Measurements from ENCODE around the gene NME7.
A peak's percentile ranks its signal among the peaks of the same experiment; 100 is the strongest.

NME7 gene

DNA sequence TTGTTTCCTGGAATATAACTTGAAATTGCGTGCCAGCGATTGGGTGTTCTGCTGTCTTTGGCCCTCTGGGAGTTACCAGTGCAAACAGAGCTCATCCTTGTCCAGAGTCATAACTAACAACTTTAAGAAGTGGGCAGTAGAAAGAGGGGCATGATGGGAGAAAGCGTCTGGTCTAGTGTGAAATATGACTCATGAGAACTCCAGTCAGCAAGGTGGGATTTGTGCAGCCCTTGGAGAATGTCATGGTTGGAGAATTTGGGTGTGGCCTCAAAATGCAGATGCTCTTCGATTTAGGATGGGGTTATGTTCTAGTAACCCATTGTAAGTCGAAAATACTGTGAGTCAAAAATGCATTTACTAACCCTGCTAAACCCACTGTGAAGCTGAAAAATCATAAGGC lies 248.2 kb downstream of the NME7 start:
- DNase-seq (ENCODE audit: low read depth): peak; percentile 53
- TF ChIP-seq, protein P1, sequence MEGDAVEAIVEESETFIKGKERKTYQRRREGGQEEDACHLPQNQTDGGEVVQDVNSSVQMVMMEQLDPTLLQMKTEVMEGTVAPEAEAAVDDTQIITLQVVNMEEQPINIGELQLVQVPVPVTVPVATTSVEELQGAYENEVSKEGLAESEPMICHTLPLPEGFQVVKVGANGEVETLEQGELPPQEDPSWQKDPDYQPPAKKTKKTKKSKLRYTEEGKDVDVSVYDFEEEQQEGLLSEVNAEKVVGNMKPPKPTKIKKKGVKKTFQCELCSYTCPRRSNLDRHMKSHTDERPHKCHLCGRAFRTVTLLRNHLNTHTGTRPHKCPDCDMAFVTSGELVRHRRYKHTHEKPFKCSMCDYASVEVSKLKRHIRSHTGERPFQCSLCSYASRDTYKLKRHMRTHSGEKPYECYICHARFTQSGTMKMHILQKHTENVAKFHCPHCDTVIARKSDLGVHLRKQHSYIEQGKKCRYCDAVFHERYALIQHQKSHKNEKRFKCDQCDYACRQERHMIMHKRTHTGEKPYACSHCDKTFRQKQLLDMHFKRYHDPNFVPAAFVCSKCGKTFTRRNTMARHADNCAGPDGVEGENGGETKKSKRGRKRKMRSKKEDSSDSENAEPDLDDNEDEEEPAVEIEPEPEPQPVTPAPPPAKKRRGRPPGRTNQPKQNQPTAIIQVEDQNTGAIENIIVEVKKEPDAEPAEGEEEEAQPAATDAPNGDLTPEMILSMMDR (IDR thresholded peaks at IDR 0.05; ENCODE audit: insufficient read depth, low read depth, low read length, missing control alignments): no peak
- H3K4me3 ChIP-seq (ENCODE audit: low read length): no peak overlapping the region

DNA sequence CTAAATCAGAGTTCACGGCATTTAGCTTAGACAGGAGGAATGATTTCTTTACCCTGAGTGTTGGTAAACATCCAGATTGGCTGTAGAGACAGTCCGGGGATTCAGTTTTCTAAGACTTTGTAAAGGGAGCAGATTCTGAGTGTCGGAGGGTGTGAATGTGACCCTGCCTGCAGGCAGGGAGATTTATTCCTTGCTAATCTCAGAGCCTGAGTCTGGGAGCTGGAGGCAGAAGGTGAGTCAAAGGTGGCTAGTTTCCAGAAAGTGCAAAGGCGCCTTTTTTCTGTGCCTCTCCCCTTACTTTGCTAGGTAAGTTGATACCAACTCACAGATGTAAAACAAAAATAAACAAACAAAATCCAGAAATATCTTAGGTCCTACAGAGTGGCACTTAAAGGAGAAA lies 249.4 kb downstream of the NME7 start:
- peak; percentile 39 for DNase-seq (ENCODE audit: low read depth)
- no peak overlapping the region for H3K4me3 ChIP-seq (ENCODE audit: low read length)
- TF ChIP-seq, protein P1 (IDR thresholded peaks at IDR 0.05; ENCODE audit: insufficient read depth, low read depth, low read length, missing control alignments): no peak

DNA sequence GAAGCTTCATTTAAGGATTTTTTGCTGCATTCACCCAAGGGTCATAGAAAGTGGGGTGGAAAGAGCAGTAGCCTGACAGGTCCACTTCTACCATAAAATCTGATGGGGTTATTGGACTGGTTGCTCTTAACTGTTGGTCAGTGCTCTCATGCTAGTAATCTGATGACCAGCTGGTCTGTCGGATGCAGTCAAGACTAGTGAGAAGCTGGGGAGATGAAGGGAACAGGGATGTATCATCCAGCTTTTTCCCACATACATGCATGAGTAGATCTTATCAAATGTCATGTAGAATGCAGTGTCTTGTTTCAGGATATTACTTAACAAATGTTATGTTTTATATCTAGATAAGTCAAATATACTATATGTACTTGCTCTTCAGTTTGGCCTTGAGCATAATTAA lies 250.0 kb downstream of the NME7 start:
- DNase-seq (ENCODE audit: low read depth): no peak
- H3K4me3 ChIP-seq (ENCODE audit: low read length): no peak overlapping the region
- TF ChIP-seq, protein P1 (IDR thresholded peaks at IDR 0.05; ENCODE audit: insufficient read depth, low read depth, low read length, missing control alignments): no peak

DNA sequence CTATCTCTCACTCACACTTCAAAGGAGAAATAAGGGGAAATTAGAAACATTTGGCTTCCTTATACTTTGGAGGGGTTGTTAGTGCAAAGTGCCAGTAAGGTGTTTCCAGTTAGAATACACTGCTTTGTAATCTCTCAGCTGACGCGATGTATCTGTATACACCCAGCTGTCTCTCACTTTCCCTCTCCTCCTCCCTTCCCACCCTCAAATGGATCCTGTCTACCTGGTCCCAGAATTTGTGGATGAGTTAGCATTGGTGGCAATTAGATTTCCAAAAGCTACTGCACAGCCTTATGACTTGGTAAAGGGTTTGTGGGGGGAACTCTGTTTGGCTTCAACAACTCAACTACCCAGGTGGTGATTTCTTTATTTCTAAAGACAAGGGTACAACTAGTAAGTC lies 250.6 kb downstream of the NME7 start:
- TF ChIP-seq, protein P1 (IDR thresholded peaks at IDR 0.05; ENCODE audit: insufficient read depth, low read depth, low read length, missing control alignments): no peak

DNA sequence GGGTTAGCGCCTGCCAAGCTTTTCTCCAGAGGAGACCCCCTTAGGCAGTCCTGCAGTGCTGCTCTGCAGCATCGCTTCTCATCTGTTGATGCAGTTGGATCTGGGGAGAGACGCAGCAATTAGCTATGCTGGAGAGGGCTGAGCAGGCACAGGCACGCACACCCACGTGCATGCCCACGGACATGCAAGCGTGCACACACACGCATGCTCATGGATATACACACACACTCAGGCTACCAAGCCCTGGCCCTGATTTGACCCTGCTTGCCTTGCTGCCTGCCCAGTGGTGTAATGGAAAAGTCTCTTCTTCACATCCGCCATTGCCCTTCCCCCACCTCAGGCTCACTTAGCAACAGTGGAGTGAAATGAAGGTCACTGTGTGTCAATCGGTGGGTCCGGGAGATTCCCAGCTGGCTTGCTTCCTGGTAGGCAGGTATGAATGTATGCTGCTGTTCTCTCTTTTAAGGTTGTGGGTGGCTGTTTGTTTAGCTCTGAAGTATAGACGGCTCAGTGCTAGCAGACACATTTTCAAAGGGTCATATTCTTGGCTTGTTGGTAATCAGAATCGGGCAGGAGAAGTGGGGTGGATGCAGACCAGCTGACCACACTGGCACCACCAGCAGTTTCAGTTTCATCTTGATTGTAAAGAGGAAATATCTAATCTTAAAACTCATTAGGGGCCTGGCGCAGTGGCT lies 251.6 kb downstream of the NME7 start:
- H3K4me3 ChIP-seq (ENCODE audit: low read length): no peak overlapping the region
- peak; percentile 96 for DNase-seq (ENCODE audit: low read depth)
- TF ChIP-seq, protein P1 (IDR thresholded peaks at IDR 0.05; ENCODE audit: insufficient read depth, low read depth, low read length, missing control alignments): no peak

More for the DNA sequence above, 250.6 kb downstream of the NME7 start:
- no peak overlapping the region for H3K4me3 ChIP-seq (ENCODE audit: low read length)
- no peak for DNase-seq (ENCODE audit: low read depth)

DNA sequence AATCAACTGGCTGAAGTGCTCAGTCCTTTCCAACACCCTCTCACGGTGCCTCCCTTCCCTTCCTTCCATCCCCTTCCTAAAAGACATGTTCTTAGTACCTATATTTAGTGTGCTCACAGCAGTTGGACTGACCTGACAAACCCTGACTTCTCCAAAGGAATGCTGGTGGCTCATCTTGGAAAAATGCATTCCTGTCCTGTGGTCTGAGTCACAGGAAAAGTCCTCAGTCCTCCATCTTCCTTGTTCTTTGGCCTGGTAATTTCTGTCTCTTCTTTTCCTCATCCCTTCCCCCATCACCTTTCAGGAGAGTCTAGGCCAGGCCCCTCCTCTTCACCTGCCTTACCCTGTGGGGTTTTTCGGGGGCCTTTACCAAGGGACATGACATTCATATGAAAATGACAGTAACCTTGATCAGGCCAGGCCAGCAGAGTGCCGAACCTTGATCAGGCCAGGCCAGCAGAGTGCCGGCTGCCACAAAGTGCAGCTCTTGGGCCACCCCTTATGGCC lies 253.9 kb downstream of the NME7 start:
- peak; percentile 93 for DNase-seq (ENCODE audit: low read depth)
- H3K4me3 ChIP-seq (ENCODE audit: low read length): no peak overlapping the region
- TF ChIP-seq, protein P1 (IDR thresholded peaks at IDR 0.05; ENCODE audit: insufficient read depth, low read depth, low read length, missing control alignments): no peak

DNA sequence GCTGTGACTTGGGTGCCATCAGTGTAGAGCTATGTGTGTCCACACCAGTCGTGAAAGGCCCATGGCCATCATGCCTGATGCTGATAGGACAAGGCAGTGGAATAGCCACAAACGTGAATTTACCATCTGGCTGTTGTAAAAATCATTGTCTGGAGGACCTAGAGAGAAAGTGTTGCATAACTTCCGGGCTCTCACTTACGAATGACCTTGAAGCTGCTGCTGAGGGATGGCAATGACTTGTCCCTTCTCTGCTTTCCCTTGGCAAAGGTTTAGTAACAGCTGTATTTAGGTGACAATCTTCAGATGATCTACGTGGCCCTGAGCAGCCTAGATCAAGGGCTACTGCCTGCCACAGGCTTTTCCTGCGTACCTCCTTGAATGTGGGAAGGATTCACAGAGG lies 255.4 kb downstream of the NME7 start:
- TF ChIP-seq, protein P1 (IDR thresholded peaks at IDR 0.05; ENCODE audit: insufficient read depth, low read depth, low read length, missing control alignments): no peak
- no peak overlapping the region for H3K4me3 ChIP-seq (ENCODE audit: low read length)
- DNase-seq (ENCODE audit: low read depth): no peak

Data from epithelial cell of esophagus (primary cell).